CD4-positive, alpha-beta T cell treated with Interleukin-4 for 1 hour (primary cell): ENCODE measurements around the gene ANAPC2.
"Not testable (repeated sequence)": the region's sequence is repeated elsewhere in the genome, so short reads cannot be mapped to it uniquely, and the experiment has no call there.

ENCODE experiments used
- DNase-seq, 2 donors: peaks; one replicate each; pipeline ENCODE4 v3.0.0-alpha.2; 2020 to 2022

Gene ANAPC2

DNA sequence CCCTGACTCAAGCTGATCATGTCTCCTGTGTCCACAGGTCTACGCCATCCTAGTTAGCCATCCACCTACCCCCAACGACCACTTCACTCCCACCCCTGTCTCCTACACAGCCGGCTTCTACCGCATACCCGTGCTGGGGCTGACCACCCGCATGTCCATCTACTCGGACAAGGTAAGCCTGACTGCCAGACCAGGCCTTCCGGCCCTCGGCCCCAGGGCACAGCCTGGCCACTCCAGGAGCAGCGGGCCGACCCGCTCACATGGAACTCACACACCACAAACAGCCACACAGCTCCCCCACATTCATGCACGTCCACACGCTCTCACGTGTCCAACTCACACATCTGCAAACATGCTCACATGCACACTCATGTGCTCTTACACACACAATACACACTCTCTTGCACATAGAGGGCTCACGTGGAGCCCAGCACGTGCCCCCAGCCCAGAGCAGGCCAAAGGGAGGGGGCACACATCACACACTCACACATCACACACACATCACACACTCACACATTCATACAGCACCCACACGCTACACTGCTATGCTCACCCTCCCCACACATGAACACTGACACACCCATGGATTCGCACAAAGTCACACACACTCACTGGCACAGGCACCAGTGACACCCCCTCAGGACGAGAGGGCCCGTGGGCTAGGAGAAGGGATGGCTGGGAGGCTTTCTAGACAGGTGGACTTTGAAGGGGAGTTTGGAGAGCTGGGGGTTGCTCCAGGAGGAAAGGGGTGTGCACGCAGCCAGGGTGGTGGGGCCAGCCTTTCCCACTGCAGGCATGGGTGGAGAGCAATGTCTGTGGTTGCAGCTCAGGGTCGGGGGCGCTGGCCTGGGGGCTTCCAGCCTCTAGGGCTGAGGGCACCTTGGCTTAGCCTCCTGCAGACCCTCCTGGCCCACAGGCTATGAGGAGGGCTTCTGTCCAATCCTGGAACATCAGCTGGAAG is 46.1 kb downstream of the ANAPC2 start:
- no peak for DNase-seq

DNA sequence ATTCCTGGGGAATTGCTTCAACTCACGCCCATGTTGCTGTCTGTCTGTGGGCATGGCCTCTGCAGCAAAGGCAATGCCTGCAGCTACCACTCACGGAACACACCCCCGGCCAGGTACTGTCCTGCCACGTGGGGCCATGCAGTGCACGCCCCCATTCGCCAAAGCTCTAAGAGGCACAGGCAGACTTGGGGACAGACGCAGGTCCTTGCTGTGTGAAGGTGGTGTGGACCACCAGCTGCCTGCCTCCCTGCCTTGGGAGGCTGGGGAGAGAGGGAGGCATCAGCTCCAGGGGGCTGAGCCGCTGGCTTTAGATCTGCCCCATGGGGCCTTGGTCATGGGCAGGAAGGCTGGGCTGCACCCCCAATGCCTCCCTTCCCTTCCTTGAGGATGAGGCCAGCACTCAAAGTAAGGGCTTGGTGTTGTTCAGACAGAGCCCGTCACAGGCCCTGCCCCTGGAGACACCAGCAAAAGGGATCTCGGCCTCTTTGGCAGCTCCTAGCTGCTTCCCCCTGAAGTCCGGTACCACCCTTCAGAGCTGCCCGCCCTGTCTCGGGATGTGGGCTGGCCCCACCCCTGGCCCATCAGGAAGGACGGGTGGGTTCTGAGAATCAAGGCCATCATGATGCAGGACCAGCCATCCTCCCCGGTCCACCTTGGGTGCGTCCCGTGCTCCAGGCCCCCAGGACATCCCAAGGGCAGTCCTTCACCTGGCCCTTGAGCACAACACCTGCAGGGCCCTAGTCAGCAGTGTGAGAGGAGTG is 47.1 kb downstream of the ANAPC2 start:
- no peak for DNase-seq

DNA sequence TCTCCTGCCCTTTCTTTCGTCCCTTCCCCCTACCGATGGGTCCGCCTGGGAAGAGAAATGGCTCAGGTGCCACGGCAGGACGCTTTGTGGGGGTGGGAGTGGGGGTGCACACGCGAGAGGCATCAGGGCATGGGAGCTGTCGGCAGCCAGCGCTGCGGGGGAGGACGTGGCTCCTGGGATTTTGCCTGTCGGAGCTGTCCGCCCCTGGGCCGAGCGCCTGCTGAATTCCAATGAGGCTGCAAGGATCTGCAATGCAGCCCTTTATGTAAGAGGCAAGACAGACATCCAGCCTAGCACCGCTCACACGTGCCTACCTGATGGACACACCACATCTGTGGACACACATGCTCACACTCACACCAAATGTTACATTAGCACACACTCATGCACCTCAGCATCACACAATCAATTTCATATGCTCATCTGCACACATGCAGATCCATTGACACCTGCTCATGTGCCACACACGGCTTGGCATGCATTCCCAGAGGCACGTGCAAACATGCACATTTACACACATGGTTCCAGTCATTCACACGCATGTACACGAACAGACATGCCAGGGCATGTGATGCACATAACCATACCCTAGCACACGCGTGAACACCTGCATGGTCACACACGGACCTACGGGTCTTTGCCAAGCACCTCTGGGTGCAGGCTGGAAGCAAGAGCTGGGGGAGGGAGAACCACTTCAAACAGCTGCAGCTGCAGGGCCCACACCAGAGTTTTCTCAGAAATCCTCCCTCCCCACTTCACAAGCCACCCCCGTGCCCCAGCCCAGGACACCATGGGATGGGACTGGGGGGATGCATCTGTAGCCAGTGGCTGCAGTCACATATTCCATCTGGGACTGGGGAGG is 48.0 kb downstream of the ANAPC2 start:
- no peak for DNase-seq

DNA sequence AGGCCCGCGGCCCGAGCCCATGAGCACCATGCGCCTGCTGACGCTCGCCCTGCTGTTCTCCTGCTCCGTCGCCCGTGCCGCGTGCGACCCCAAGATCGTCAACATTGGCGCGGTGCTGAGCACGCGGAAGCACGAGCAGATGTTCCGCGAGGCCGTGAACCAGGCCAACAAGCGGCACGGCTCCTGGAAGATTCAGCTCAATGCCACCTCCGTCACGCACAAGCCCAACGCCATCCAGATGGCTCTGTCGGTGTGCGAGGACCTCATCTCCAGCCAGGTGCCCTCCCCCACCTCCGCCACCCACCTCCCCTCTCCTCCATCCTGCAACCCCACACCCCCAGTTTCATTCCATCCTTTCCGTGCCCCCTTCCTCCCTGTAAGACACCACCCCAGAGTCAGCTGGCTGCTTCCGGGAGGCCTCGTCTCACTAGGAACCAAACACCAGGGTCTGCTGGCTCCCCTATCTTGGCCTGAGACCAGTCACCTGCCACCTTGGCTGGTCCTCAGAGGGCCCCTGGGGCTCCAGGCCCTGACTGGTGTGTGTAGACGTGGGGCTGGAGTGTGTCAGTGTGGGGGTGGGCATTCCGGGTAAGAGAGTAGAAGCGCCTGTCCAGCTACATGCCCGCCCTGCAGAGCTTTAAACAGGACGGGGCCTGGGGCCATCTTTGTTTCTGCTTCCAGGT is 48.8 kb downstream of the ANAPC2 start:
- no peak for DNase-seq

DNA sequence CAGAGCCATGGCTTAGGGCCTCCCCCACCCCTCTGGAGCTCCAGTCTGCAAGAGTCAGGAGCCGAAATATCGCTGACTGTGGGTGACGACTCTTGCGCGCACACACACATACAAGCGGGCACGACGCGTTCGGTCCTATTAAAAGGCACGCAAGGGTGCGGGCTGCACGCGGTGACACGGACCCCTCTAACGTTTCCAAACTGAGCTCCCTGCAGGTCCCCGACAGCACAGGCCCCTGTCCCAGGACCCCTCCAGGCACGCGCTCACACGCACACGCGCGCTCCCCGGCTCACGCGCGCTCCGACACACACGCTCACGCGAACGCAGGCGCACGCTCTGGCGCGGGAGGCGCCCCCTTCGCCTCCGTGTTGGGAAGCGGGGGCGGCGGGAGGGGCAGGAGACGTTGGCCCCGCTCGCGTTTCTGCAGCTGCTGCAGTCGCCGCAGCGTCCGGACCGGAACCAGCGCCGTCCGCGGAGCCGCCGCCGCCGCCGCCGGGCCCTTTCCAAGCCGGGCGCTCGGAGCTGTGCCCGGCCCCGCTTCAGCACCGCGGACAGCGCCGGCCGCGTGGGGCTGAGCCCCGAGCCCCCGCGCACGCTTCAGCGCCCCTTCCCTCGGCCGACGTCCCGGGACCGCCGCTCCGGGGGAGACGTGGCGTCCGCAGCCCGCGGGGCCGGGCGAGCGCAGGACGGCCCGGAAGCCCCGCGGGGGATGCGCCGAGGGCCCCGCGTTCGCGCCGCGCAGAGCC is 49.5 kb downstream of the ANAPC2 start, which contains the start of gene GRIN1:
Gene GRIN1, plus strand, starts transcription at position 433 of the 746 bp plus-strand sequence. CDS start 333 bp downstream, outside the sequence.
- DNase-seq = no peak

DNA sequence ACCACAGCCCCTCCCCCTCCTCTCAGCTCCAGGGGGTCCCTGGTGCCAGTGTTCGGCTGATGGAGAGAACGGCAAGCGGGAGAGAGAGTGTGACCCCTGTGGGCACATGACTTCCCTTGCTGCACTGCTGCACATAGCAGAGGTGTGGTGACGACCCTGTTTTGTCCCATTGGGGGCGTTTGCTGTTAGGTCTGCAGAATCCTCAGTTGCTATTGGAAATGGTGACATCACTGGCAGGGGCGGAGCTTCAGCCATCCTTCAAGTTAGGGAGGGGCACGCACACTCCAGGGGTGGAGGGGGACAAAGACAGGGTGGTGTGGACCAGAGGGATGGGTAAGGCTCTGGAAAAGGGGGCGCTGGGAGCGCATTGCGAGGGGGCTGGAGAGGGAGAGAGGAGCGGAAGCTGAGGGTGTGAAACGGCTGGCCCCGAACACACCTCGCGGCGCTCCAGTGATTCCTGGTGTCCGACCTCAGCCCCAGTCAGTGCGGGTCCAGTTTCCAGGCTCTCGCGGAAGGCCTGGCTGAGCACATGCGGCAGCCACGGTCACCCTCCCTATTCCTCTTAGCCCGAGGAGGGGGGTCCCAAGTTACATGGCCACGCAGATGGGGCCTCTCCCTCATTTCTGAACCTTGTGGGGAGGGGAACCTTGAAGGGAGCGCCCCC is 50.2 kb downstream of the ANAPC2 start:
- no peak for DNase-seq

DNA sequence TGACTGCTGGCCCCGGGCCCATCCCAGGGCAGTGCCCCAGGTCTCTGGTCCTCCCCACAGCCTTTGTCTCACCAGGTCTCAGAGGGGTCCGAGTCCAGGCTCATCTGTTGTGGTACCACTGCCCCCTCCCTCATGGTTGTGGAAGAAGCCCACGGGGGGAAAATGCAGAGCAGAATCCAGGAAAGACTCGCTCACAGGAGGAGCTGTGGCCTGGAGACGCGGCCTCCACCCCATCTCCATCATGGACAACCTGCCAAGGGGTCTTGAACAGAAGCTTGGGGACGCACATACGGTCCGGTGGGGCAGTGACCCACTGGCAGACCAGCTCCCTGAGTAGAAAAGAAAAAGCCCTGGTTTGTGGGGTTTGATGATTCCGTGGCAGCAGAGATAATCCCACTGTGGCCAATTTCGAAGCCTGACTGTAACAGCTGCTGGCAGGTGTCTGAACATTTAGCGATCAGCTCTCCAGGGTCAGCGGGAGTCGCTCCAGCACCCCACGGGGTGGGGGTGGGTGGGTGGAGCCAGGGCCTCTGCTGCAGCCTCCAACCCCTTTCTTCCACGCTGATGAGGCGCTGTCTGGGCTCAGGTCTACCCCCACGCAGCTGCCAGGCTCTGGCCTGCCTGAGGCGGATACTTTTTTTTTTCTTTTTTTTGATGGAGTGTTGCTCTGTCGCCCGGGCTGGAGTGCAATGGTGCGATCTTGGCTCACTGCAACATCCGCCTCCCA is 51.3 kb downstream of the ANAPC2 start:
- no peak for DNase-seq

DNA sequence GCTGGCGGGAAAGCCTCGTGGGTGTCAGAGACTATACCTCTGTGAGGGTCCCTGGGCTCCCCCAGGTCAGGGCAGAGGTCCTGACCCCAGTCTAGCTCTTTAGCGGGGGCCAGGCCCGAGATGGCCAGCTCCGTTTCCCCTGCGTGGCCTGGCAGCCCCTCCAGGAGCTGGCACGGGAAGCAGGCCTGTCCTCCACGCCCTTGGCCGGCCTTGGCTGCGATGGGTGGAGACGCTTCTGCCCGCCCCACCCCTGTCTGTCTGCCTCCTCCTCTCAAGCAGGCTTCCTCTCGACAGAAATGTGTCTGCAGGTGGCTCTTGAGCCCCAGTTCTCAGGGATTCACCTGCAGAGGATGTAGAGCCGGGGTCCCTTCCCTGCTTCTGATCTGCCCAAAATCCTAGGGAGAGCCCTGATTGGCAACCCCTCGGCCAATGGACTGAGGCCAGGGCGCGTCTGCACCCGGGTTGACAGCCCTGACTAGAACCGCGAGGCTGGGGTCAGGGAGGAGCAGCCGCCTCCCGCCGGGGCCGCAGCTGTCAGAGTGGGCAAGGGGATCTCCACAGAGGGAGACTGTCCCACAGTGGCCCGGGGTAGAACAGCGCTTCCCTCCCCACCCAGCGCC is 52.0 kb downstream of the ANAPC2 start:
- DNase-seq = no peak

DNA sequence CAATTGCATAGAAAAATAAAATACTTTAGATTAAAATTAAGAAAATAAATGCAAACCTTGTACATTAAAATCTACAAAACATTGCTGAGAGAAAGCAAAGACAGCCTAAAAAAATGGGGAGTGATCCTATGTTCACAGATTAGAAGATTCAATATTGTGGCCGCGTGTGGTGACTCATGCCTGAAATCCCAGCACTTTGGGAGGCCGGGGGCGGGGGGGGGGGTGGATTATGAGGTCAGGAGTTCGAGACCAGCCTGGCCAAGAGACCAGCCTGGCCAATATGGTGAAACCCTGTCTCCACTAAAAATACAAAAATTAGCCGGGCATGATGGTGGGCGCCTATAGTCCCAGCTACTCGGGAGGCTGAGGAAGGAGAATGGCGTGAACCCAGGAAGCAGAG is 53.2 kb downstream of the ANAPC2 start:
- not testable (repeated sequence) for DNase-seq

DNA sequence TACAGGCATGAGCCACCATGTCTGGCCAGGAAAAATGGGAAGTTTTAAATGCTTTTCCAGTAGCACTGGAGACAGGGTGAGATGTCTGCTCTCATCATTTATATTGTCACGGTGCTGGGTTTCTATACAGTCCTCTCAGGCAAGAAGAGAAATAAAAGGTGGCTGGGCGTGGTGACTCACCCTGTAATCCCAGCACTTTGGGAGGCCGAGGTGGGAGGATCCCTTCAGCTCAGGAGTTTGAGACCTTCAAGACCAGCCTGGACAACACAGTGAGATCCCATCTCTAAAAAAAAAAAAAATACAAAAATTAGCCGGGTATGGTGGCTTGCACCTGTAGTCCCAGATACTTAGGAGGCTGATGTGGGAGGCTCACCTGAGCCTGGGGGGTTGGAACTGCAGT is 54.2 kb downstream of the ANAPC2 start:
- no peak for DNase-seq

DNA sequence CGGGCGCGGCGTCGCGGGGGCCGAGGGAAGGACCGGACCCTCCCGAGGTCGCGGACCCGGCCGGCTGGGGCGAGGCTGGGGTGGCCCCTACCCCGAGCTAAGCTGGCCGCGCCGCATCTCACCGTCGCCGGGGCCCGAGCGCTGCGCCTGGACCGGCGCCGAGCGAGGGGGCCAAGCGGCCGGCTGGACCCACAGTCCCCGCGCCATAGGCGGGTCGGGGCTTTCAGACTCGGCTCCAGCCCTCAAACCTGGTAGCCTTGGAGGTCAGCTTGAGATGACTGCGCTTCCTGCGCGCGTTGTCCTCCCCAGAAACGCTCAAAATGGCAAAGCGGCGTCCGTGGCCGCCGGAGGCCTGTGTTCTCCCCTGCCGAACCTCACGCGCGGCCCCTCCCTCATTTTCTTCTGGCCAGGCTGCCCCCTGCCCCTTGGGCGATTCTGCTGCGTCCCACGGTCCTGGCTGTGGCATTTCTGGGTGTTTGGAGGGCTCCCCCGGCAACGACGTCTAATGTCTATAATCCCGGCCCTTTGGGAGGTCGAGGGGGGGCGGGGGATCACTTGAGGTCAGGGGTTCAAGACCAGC is 58.1 kb downstream of the ANAPC2 start:
- DNase-seq = no peak

DNA sequence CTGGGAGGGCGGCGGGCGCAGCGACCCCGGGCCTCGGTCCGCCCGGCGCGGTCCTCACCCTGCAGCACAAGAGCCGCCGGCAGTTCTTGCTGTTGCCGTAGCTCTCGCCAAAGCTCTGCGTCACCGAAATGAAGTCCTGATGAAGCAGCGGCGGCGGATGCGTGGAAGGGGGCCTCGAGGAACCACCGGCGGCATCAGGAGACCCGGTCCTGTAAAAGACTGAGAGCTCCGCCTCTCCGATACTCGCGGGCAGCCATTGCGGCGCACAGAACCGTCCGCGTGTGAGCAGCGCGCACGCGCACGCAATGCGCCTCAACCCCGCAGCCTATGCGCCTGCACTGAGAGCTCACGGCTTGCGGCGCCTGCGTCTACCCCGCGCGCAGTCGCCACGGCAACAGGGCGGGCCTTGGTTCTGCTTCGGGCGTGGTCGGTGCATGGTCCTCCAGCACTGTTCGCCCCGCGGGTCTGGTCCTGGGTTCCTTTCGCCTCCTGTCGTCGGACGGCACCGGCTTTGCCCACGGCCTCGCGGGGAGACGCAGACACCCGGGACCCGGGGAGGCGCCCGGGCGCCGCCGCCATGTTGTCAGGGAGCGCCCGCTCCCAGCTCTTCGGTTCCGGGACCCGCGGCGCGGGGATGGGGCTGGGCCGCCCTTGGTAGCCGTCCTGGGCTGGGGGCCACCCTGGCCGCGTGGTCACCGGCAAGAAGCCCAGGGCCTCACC is 58.7 kb downstream of the ANAPC2 start:
- DNase-seq = peak; percentile 90 to 91

DNA sequence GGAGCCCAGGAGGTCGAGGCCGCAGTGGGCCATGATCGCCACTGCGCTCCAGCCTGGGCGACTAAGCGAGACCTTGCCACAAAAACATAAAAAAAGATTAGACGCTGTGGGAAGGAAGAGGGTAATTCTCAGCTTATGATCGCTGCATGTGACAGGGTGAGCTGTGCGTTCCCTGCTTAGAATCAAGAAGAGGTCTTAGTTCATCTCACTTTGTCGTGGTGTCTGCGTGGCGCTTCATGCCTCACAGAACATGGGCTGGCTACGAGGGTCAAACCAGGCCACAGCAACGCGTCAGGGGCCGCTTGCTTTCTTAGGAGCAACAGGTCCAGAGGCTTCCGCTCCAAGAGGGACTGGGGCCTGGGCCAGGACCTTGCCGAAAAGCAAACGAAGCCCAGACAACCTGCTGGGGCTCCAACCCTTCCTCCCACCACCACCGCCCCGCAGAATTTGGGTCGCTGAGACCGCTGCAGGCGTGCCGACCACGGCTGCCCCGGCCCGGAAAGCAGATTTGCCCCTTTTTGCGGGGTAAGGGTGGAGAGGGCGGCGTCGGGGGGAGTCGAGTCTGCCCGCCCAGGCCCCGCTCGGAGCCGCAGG is 59.4 kb downstream of the ANAPC2 start:
- peak in 1 of 2 donors; percentile 28 for DNase-seq

DNA sequence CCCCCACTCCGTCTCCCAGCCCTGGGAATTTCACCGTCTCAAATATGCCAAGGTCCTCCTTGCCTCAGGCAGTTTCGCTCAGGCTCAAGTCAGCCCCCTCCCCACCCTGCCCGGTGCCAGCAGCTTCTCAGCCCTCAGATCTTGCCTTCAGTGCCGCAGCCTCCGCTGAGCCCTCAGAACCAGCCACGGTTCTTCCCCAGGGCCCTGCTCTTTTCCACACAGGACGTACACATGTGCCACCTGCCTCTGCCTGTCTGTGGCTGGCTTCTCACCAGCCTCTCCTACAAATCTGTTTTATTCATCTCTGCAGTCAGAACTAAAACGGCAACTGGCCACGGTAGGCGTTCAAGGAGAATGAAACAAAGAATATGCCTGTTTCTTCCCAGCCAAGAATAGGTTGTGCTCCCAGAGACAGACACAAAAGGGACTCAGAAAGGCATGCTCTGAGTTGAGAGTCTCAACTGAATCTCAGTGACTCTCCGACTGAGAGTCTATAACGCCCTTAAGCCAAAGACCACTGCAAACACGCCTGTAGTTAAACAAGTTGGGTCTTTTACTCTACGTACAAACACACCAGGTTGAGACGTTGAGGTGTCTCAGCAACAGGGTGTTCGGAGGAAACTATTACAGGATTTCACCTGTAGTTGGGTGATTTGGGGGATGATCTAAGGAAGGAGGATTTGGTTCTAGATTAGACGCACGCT is 60.0 kb downstream of the ANAPC2 start:
- no peak for DNase-seq

DNA sequence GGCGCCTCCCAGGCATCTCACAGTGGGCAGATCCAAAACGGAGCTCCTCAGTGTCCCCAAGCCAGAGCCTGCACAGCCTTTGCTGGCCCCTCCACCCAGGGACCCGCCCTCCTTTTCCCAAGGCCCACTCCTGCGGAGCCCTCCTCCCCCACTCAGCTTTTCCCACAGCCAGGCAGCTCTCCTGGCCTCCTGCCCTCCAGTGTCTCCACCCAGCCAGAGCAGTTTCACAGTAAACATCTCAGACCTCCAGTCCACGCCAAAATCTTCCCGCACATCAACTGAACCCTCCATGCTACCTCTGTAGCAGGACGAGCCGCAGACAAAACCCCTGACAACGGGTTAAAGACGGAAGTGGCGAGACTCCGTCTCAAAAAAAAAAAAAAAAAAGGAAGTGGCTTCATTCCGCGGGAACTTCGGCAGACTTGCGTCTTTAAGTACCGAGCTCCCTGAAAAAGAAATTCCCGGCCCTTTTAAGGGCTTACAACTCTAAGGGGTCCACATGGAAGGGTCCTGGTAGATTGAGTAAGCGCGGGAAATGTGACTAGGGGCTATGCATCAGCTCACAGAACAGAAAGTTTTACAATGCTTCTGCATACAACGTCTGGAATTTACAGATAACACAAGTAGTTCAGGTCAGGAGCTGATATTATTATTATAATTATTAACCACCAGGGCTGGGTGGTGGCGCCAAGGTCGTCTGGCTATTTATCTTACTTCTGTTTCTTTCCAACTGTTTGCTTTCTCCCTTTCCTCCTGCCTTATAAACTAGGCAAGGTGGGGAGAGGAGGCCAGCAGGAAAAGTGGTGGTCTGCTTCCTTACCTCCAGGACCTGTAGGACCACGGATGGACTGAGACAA is 60.8 kb downstream of the ANAPC2 start:
- DNase-seq = peak; percentile 48 to 51

DNA sequence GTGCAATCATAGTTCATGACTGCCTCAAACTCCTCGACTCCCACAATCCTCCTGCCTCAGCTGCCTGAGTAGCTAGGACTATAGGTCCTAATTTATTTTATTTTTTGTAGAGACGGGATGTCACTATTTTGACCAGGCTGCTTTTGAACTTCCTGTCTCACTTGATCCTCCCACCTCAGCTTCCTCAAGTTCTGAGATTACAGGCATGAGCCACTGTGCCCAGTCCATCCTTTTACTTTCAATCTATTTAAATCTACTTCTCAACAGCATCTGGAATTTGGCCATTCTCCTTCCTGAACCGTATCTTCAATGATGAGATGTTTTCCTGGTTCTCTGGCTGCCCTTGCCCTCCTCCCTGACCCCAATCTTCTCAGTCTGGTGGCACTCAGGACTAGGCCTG is 61.6 kb downstream of the ANAPC2 start:
- no peak for DNase-seq
